Sigmoid colon (tissue), 7 donors: ENCODE results near the gene MFAP5. TPM values are rescaled to one million over a fixed set of nuclear protein-coding genes. Genes with fewer than 3 reads are reported as not detected.

Source experiments
- DNase-seq: peaks from one replicate; pipeline ENCODE4 v3.0.0-alpha.2; 2019
- H3K27ac ChIP-seq, 4 donors: fragments of 200-600 bp; sonication (generic); one replicate each; pipeline ENCODE4 v1.5.1; 2016 to 2019; ENCODE audit warnings: mild to moderate bottlenecking in 1 of 4
- H3K27me3 ChIP-seq, 3 donors: fragments of 200-600 bp; sonication (generic); one replicate each; pipeline ENCODE4 v1.5.1; 2019; ENCODE audit warnings: mild to moderate bottlenecking in 1 of 3
- H3K36me3 ChIP-seq, 4 donors: fragments of 200-600 bp; sonication (generic); one replicate each; pipeline ENCODE4 v1.5.1; 2016 to 2019
- H3K4me1 ChIP-seq, 4 donors: fragments of 200-600 bp; sonication (generic); one replicate each; pipeline ENCODE4 v1.5.1; 2017 to 2019
- H3K4me3 ChIP-seq, 4 donors: fragments of 200-600 bp; sonication (generic); one replicate each; pipeline ENCODE4 v1.5.1; 2017 to 2019; ENCODE audit warnings: mild to moderate bottlenecking in 2 of 4, moderate library complexity in 1 of 4
- H3K9me3 ChIP-seq, 4 donors: fragments of 200-600 bp in 3 of 4; sonication (generic) in 3 of 4; one replicate each; pipeline versions ENCODE4 v1.5.1 to v1.6.1; 2013 to 2019
- CTCF ChIP-seq, 4 experiments: fragments of 450-650 bp in 3 of 4; fragments of 200-600 bp in 1 of 4; IDR thresholded peaks; one replicate each; pipeline ENCODE4 v1.5.1; 2016 to 2019; ENCODE audit warnings: antibody characterized with exemption in 4 of 4, mild to moderate bottlenecking in 3 of 4, moderate library complexity in 2 of 4
- EP300 ChIP-seq, 4 donors: sonication (generic); formaldehyde crosslinking; IDR thresholded peaks; one replicate each; pipeline ENCODE4 v1.6.1; 2017; ENCODE audit warnings: antibody characterized with exemption in 4 of 4
- POLR2A ChIP-seq, 2 donors: fragments of 450-650 bp; IDR thresholded peaks; one replicate each; pipeline ENCODE4 v1.6.1; 2016; ENCODE audit warnings: antibody characterized with exemption in 2 of 2, mild to moderate bottlenecking in 2 of 2, moderate library complexity in 2 of 2
- POLR2AphosphoS5 ChIP-seq, 4 donors: sonication (generic); formaldehyde crosslinking; IDR thresholded peaks; one replicate each; pipeline ENCODE4 v1.6.1; 2017; ENCODE audit warnings: antibody characterized with exemption in 4 of 4
- WGBS, 2 donors: extraction: QIAGEN DNeasy Blood & Tissue Kit; methylation state at CpG; one replicate each; pipeline ENCODE4 v1.1.7; 2013; 5-methylcytosine and 5-hydroxymethylcytosine counted together
- intact Hi-C: fragments of 100-400 bp; cut with DNase I; formaldehyde crosslinking; loops from one replicate; pipeline ENCODE4 v1.15.1; 2023
- polyA plus RNA-seq, 3 donors: library from polyadenylated mRNA; stranded (reverse); fragments of 200-250 nt; gene quantifications; one replicate each; pipeline ENCODE4 v1.2.3, GENCODE V29; 2013
- total RNA-seq, 4 donors: library from RNA; depleted of rRNA; stranded (reverse); fragments of >200 nt; gene quantifications; one replicate each; pipeline ENCODE4 v1.1.0, GENCODE V29; 2016
- donor health status: healthy with polysubstance abuse.
- donor health status: Bipolar disorder and iron deficiency.
- donor health status: healthy.

The MFAP5 gene
- total RNA-seq: 100 to 1,000 TPM in 3 of 4 donors, 10 to 100 TPM in 1; 33.3 to 313 (median 209) TPM
- 10 to 100 TPM in 1 of 3 donors, 1 to 10 TPM in 2; 6.2 to 36.0 (median 7.2) TPM for polyA plus RNA-seq

GRCh38 chr12:8662593-8662992 lies at the start of gene MFAP5:
Gene MFAP5, minus strand, starts transcription at chr12:8662826. Its CDS starts 722 bp downstream, at chr12:8662104.
- H3K36me3 ChIP-seq: no peaks in the 10 kb centered on the region
- H3K4me3 ChIP-seq: peak within 1 kb of the TSS in 2 of 4 donors; percentile 32 to 35
- intact Hi-C loops: no loop called here
- no peak for TF ChIP-seq CTCF (IDR thresholded peaks at IDR 0.05)
- no peak for TF ChIP-seq EP300 (IDR thresholded peaks at IDR 0.05)
- no peak for TF ChIP-seq POLR2A (IDR thresholded peaks at IDR 0.05)
- peak in 2 of 4 donors; percentile 19 to 36 for TF ChIP-seq POLR2AphosphoS5 (IDR thresholded peaks at IDR 0.05)
- whole genome bisulfite sequencing, 2 donors: 67 to 73% methylated on average over 6 of the region's 6 CpGs
- H3K27me3 ChIP-seq: no peaks in the 10 kb centered on the region
- H3K27ac ChIP-seq: peak within 1 kb of the TSS; percentile 62 to 81 (median 70)
- peak; percentile 73 for DNase-seq
- H3K9me3 ChIP-seq: no peaks in the 10 kb centered on the region
- H3K4me1 ChIP-seq: peaks cover 0 to 28% (median 16%) of the 10 kb centered on the region in 4 donors

DNA sequence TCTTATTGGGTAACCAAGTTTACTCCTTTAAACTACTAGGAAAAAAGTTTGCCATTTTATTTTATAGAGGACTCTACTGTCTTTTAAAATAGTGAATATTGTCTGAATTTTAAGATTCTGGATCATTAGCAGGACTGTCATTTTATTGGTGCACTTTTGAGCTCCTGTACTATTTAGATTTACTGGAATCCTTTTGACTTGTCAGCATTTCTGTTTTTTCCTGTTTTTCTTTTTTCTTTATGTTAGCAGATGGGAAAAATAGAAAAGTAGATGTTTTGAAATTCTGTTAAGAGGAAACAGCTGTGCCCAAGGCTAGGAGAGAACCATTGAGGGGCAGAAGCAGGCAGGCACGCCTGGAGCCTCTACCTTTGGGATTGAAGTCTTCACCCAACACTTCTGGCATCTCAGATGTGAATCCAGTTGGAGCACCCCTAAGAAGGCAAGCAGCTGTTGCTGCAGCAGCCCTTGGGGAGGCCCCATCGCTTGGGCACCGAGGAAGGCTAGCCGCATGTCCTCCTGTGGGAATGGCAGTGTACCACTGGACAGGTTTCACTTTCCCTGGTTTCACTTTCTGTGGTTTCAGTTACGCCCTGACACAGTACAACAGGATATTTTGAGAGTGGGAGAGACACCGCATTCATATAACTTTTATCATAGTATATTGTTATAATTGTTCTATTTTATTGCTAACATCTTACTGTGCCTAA lies 46.7 kb upstream of the MFAP5 start:
- Histone ChIP-seq H3K4me3 (peak overlapping the region in 3 of 4 donors; percentile 18 to 36 (median 23)), H3K4me1 (peaks cover 0 to 53% (median 13%) of the 10 kb centered on the region in 4 donors), H3K27ac (peak overlapping the region; percentile 35 to 64 (median 52)), H3K9me3 (no peaks in the 10 kb centered on the region), H3K27me3 (no peaks in the 10 kb centered on the region), H3K36me3 (no peaks in the 10 kb centered on the region)
- 12 to 25% methylated on average over 6 of the region's 6 CpGs for WGBS, 2 donors
- peak in 1 of 4 donors; percentile 24 for TF ChIP-seq POLR2AphosphoS5 (IDR thresholded peaks at IDR 0.05)
- no peak for TF ChIP-seq CTCF (IDR thresholded peaks at IDR 0.05)
- no peak for TF ChIP-seq EP300 (IDR thresholded peaks at IDR 0.05)
- intact Hi-C loops: no loop called here
- DNase-seq: no peak

DNA sequence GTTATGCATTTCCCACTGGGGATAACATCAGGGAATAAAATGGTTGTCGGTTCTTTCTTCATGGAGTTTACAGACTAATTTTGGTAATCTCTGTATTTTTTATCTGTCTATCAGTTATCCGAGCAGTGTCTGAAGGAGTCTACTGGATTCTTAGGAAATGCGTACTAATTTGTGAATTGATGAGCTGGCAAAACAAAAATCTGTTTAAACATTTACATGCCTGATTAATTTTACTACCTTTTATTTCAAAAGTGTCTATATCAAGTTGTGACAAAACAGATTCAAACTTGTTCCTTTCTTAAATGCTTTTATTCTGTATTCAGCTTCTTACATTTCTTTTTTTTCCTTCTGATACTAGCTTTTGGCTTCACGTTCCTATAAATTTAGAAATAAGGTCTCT lies 39.5 kb upstream of the MFAP5 start:
- Histone ChIP-seq H3K36me3 (no peaks in the 10 kb centered on the region), H3K9me3 (no peaks in the 10 kb centered on the region), H3K27ac (peak overlapping the region in 2 of 4 donors; percentile 18 to 97), H3K27me3 (no peaks in the 10 kb centered on the region), H3K4me3 (no peak overlapping the region), H3K4me1 (peaks cover 5 to 48% (median 42%) of the 10 kb centered on the region in 4 donors)
- TF ChIP-seq POLR2AphosphoS5 (IDR thresholded peaks at IDR 0.05) (no peak), CTCF (IDR thresholded peaks at IDR 0.05) (no peak), POLR2A (IDR thresholded peaks at IDR 0.05) (no peak), EP300 (IDR thresholded peaks at IDR 0.05) (no peak)
- DNase-seq: no peak
- intact Hi-C loops: loop anchor here (5.0 kb wide), 1 partner anchor 80 kb away; no protein-coding TSS in a partner anchor
- WGBS, 2 donors: 87 to 94% methylated on average over 4 of the region's 4 CpGs

GRCh38 chr12:8701046-8701660 lies 38.5 kb upstream of the MFAP5 start:
- Histone ChIP-seq H3K9me3 (no peaks in the 10 kb centered on the region), H3K4me3 (no peak overlapping the region), H3K36me3 (no peaks in the 10 kb centered on the region), H3K4me1 (peaks cover 5 to 56% (median 45%) of the 10 kb centered on the region in 4 donors), H3K27me3 (no peaks in the 10 kb centered on the region), H3K27ac (peak overlapping the region in 3 of 4 donors; percentile 39 to 98 (median 97))
- DNase-seq: no peak
- intact Hi-C loops: loop anchor here (5.0 kb wide), 1 partner anchor 81 kb away; no protein-coding TSS in a partner anchor
- no peak for TF ChIP-seq CTCF (IDR thresholded peaks at IDR 0.05)
- no peak for TF ChIP-seq POLR2AphosphoS5 (IDR thresholded peaks at IDR 0.05)
- TF ChIP-seq EP300 (IDR thresholded peaks at IDR 0.05): no peak
- no peak for TF ChIP-seq POLR2A (IDR thresholded peaks at IDR 0.05)
- WGBS, 2 donors: 87 to 93% methylated on average over 6 of the region's 6 CpGs
